ENCODE results near the gene SNAPC2.
A peak's percentile ranks its signal among the peaks of the same experiment; 100 is the strongest.
"Not testable (repeated sequence)": the region's sequence is repeated elsewhere in the genome, so short reads cannot be mapped to it uniquely, and the experiment has no call there.

SNAPC2 gene

DNA sequence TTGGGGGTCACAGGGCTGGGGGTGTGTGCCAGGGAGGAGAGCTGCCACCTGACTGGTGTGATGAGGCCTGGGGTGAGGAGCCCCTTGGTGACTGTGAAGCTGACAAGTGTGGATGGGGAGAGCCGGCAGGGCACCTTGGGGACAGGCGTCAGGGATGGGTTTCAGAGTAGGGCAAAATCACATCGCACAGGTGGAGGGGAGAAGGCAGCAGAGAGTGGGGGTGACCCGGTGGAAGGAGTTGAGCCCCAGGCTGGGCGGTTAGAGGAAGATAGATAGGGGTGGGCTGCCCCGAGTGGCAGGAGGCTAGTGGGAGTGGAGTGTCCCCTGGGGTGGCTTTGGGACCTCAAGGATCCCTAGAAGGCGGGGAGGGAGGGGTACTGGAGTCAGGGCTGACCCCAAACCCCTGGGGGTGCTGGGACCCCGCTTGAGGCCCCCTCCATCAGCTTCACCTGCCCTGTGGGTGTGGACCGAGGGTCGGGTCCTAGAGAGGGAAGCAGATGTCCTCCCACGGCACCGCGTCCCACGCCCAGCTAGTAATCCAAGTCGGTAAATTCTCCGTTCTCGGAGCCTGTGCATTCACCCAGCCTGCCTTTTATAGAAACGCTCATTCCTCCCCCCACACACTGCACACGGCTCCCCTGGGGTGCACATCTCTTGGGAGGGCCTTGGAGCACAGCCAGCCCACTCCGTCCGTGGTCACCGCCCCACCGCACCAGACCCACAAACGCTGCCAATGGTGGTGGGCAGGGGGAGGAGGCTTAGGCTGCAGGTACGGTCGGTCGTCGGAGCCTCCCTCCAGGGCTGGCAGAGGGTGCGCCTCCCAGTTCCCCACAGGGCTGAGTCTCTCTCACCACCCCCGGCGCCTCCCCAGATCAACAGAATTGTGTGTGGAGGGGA, 3.4 kb downstream of the SNAPC2 start:
- no peak for DNase-seq

DNA sequence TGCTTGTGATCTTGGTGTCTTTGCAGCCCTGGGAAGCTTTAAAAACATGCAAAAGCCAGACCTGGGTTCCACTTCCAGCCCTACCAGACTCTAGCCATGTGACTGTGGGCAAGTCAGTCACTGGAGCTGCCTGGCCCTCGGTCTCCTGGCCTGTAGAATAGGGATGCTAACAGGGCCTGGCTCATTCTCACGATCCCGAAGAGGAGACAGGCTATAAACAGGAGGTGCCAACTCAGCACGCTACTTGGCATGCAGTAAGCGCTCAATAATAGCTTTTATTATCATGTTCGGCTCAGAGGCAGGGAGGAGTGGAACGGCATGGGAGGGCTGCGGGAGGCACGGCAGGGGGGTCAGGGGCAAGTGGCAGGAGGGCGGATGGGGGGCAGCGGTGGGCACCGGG, 4.1 kb downstream of the SNAPC2 start:
- DNase-seq, result no peak

DNA sequence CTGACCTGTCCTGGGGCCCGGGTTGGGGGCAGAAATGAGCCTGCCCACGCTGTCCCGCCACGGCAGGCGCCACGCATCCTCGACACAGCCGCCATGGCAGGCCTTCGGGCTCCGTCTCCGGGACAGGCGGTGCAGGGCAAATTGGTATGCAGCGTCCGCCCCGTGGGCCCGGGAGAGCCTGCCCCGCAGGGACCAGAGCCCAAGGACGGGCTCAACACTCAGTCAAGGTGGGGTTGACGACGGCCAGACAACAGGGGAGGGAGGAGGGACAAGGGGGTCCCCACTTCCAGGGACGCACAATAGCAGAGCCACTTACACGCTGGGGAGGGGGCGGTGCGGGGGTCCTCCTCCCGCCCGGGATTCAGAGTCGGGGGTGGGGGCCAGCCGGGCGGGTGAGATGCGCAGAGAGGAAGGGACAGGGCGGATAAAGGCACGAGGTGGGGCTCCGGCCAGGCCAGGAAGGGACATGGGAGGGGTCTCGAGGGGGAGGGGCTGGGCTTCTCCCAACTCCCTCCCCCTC, 4.6 kb downstream of the SNAPC2 start:
- DNase-seq, result no peak

DNA sequence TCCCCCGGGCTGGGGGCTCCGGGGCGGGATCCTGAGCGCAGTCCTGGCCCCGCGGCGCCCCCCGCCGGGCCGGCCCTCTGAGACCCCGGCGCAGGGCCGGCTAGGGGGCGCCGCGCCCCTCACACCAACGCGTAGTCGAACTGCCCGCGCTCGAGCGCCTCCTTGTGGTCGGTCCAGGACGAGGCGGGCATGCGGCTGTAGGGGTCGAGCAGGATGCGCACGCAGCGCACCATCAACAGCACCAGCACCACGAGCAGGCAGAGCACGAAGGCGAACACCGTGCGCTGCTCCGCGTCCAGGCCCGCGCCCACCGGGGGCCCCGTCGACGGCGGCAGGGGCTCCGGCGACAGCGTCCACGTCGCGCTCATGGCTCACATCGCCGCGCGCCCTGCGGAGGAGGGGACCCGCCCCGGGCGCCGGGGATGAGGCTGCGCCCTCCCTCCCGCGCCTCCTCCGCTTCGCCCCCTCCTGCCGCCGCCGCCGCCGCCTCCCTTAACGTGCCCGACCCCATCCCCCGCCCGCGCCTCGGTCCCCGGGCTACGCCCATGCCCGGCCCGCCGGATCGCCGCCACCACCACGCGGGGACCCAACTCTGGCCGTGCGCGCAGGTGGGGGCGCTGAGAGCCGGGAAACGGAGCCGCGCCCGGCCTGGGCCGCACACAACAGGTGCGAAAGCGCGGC, 5.2 kb downstream of the SNAPC2 start:
- peak; percentile 4 for DNase-seq

DNA sequence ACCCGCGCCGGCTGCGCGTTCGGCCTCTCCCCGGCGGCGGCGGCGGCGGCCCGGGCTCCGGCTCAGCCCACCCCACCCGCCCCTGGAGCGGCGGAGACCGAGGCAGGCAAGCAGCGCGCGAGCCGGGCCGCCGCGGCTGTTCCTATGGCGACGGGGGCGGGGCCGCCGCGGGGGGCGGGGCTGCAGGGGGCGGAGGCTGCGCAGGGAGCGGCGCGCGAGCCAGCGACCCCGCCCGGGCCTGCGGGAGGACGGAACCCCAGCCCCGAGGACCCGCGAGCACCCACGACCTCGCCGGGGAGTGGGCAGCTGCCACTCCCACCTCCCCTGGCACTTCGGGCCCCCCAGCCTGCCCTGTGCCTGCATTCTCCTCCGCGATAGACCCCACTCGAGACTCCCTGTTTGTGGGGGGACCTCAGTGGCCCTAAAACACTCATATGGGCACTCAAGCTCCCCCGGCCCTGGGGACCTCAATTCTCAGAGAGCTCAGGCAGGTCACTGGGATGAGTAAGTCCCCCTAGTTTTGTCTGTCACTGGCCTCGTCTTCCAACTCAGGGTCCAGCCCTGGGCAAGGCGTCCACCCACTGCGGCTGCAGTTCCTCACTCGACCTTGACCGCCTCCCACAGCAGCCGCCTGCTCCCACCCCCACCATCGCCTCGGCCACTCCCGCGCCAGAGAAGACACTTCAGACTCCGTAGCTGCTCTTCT, 6.0 kb downstream of the SNAPC2 start, which contains the start of gene CTXN1:
Gene CTXN1, minus strand, starts transcription at position 115 of the 706 bp plus-strand sequence. CDS start 597 bp downstream, outside the sequence.
- peak; percentile 23 for DNase-seq

DNA sequence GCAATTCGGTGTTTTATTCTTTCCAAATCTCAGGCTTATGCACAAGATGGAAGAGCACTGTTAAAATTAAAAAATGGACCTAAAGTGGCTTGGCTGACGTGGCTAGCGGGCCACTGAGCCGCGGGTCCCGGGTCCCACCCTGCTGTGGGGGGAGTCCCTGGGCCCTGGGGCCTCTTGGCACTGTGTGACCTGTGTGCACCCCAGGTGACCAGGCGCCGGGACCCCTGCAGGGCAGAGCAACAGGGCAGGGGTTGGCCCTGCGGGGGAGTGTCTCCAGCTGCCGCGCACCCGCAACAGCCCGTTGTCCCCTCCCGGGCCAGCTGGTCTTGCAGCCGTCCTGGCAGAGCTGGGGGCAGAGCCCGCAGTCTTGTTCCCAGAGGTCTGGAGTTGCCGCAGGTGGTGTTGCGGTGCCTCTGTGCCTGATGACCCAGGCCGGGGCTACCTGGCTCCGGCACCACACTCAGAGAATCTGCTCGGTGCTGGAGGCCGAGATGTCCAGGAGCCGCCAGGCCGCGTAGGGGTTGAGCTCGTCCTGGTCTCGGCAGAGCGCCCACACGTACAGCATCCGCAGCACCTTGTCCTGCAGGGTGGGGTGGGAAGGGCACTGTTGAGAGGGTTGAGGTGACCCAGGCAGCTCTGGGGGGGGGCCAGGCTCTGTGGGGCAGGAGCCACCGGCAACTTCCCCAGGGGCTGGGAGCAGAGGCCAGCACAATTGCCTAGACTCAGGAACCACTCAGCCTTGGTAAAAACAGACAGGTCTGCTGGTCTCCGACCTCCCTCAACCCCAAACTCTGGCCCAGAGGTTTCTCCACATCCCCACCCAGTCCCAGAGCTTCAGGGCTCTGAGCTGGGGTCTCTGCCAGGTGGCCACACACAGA, 6.8 kb downstream of the SNAPC2 start:
- DNase-seq, result no peak

DNA sequence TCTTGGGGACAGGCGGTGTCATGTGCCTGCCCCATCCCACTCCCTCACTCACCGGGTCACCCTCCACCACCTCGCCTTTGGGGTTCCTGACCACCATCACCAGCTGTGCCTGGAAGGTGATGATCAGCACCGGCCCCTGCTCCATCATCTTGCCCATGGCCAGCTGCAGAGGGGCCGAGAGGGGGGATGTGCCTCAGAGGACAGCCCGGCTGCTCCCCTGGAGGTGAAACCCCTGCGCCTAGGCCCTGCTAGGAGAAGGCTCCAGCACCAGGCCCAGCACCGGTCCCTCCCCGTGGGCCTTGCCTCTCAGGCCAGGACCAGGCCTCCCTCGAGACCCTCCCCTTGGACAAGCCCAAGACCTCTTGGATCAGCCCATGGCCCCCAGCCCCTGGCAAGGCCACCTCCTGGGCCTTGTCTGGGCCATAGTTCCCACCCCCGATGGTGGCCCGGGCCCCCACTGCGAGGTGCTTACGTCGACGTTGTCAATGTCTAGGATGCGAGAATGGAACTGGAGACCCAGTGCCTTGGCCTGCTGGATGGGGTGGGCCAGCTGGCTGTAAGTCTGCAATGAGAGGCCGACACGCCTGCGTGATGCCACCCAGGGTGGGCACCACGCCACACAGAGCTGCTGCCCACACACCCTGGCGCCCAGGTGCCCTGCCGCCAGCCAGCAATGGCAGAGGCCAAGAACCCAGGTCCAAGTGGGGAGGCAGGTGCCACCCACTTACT, 7.6 kb downstream of the SNAPC2 start:
- no peak for DNase-seq

DNA sequence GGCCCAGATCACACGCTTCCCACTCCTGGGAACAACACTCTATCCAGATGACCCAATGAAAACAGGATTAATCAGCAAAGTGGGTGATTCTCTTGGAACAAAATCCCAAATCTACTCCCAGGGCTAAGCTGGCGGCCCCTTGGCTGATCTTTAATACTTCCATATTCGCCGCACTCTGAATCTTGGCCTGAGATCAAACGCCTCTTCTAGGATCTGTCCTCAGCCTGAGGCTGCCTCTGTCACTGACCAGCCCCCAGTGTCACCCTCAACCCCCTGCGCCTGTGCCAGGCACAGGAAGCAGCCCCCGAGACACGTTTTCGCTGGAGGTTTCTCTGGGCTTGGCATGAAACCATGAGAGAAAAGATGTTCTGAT, 8.2 kb downstream of the SNAPC2 start:
- no peak for DNase-seq

DNA sequence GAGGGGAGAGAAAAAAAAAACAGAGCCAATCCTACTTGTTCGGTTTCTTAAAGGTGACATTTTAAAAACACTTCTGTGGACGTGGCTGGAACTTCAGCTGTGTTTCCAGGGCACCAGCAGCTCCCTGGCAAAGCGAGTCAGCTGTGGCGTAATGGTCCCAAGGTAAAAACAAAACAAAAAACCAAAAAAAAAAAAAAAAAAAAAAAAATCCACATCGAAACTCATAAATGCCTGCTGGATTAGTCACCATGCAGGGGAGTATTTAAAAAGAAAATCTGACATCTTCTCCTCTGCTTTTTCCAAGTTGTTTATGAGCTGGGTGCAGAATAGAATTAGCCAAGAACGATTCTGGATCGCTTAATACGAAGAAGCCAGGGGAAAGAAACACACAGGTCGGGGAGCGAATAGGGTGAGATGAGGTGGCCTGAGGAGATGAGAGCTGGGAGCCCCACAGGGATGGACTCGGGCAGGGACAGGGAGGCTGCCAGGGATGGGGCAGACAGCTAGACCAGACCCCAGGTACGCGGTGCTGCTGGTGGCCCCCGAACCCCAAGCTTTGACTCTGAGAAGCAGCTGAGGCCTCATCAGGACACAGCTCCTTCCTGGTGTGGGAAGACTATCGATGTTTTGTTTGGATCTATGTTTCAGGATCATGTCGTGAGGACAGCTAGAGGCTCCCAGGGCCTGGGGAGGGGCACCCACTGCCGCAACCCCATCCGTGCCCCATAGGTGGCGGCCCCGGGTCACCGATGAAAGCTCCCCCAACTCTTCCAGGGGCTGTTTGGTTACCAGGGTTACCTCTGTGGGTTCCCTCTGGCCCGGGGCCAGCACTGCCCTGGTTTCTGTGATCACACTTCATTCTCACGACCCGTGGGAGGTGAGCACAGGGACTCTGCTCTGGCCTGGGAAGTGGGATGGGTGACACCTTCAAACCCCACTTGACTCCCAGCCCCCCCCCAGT, 8.9 kb downstream of the SNAPC2 start:
- DNase-seq, result no peak

DNA sequence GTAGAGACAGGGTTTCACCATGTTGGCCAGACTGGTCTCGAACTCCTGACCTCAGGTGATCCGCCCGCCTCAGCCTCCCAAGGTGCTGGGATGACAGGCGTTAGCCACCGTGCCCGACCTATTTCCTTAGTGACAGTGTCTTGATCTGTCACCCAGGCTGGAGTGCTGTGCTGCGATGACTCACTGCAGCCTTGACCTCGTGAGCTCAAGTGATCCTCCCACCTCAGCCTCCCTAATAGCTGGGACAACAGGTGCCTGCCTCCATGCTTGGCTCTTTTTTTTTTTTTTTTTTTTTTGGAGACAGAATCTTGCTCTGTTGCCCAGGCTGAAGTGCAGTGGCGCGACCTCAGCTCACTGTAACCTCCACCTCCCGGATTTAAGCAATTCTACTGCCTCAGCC, 9.9 kb downstream of the SNAPC2 start:
- DNase-seq, result not testable (repeated sequence)

DNA sequence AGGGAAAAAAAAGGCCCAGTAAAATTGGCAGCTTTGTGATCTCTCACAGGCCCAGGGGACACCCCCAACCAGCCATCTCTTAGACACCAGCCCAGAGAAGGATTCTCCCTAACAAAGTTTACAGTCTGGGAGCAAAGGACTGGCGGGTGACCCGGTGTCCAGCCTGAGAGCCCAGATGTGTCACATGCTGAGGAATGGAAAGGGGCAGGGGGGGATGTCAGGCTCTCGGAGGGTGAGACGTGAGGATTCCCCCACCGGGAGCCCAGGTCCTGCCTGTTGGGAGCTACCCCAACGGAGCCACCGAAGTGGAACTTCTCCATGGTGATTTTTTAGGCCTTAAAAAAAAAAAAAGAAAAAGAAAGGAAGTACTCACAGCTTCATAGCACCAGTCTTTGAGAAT, 10.6 kb downstream of the SNAPC2 start:
- no peak for DNase-seq

DNA sequence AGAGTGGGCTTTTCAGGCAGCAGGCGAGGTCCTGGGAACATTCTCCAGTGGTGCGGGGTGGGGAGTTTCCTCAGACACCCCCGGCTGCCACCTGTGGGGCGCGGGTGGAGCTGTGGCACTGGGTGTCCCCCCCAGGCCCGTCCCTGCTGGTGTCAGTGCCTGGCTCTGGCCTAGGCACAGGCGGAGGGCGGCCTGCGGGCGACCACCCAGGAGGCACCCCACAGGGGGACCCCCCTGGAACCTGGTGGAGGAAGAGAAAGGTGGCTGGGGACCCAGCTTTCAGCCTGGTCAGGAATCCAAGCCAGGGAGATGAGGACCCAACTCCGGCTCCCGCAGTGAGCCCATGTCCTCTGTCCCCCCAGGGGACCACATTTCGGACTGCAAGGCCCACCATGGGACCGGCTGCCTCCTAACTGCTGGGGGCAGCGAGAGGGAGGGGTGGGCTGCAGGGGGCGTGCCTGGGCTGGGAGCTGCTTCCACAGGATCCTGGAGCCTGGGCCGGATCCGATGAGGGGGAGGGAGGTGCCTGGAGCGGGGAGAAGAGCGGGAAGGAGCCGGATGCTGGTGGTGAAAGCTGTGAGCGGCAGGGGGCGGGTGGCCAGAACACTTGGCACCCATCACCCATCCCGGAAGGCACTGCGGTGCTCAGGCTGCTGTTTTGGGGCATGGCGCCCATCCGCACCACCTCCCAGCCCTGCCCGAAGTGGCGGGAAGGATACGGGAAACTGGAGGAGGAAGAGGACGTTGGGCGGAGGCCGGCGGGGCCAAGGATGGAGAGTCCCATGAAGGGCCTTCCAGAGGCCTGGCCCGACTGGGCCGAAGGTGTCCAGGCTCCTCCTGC, 11.3 kb downstream of the SNAPC2 start:
- no peak for DNase-seq

DNA sequence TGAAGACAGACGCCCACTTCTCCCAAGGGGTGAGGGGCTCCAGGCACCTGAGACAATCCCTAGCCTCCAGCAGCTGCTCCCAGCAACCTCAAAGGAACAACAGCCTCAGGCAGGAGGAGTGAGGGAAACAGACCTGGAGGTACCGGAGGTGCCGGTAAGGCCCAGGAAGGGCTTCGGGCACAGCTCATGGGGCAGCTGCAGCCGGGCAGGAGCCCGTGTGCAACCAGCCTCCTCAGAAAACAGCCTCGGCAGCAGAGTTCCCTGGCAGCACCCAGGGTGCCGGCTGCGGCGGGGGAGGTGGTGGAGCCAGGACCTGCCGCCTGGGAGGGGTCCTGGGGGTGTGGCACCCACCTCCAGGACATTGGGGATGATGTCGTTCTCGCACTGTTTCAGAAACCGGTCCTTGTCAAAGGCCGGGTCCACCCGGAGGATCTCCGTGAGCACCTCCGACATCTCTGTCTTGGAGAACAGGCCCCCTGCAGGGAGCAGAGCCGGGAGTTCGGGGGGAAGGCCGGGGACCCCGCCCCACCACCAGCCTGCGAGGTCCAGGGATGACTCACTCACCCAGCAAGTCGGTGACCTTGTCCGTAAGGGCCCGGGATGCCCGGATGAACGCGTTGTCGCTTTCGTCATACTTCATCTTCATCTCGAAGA, 12.3 kb downstream of the SNAPC2 start:
- DNase-seq, result no peak

DNA sequence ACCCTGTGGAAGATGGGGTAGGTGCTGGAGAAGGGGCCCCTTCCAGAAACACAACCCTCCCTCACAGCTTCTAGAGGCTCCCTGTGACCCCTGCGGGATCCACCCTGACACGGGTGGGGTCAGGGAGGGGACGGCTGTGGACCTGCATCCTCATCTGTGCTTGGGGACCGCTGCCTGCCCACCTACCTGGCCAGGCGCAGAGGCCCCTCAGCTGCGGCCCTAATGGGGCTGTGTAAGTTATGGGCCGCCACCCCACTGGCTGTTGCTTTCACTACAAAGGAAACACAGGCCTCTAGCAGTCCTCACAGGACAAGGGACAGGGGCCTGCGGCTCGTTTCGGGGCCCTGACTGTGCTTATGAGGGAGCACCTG, 12.8 kb downstream of the SNAPC2 start:
- DNase-seq, result no peak

DNA sequence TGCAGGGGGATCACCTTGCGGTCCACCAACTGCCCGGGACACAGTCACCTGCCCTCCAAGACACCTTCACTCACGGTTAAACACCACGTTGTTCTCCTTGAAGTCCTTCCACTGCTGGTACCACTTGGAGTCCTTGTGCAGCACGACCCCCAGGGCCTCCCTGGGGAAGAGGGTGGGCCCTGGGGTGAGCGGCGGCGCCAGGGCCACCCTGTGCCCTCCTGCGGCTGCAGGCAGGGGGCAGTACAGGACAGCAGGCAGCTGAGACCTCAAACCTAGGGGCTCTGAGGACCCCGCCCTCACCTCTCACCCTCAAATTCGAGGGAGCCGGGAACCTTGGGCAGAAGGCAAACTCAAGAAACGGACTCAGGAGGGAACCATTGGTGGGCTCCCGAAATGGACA, 13.3 kb downstream of the SNAPC2 start:
- no peak for DNase-seq

DNA sequence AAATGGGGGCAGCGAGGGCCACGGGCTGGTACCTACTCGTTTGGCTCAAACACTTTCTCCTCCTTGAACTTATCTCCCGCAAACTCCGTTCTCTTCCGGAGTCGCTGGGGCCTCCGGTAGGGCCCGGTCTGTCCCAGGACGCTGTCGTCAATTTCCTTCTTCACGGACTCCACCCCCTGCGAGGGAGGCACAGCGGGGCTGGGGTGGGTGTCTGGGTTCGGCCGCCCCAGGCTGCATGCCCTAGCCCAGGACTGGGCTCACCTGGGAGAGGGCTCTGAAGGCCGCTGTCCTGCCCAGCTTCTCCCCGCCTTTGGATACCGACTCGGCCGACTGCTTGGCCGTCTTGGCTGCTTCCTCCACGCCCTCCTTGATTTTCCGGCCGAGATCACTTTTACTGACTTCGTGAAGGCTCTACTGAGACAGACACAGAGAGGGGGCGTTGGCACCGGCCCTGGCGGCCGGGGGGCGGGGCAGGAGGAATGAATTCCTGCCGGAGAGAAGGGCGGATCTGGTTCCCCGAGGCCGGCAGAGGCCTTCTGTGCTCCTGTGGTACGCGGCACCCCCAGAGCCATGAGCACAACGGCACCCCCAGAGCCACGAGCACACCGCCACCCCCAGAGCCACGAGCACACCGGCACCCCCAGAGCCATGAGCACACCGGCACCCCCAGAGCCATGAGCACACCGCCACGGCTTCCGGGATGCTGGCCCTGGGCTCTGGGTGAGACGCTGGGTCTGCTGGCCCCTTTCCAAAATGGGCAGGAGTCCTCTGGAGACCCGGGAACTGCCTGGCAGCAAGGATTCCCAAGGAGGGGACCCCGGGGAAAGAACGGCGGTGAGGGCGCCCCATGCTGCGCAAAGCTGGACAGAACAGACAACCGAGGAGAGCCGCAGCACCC, 13.9 kb downstream of the SNAPC2 start:
- DNase-seq, result no peak

DNA sequence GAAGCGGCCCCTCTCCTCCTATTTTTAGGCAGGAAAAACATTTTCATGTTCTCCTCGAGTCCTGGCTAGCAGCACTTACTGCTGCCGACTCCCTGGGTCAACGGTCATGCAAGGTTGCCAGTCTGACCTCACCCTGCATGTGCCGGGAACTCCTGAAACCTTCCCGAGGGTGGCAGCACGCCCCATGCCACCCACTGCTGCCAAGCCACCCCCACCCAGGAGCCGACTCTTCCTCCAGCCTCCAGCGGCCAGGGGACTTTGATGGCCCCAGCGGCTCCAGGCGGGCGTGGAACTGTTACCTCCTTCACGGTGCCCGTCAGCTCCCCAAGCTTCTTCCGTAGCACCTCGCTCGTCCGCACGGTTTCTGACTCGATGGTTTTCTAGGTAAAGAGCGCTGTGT, 14.6 kb downstream of the SNAPC2 start:
- no peak for DNase-seq

DNA sequence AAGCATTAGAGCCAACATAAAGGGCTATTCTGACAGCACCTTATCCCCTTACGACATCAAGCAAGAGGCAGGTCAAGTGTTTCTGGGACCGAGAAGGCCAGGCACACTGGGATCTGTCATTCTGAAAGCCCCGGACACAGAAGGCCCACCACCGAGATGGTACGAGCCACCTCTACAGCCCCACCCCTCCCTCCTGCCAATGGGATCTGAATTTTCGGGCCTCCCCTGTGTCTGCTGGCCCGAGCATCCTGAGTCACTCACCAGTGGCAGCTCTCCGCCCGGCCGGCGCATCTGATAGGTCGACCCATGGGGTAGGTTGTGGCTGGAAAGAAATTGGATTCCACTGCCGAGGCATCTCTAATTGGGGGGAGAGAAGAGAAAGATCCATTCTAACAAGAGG, 20.7 kb downstream of the SNAPC2 start:
- no peak for DNase-seq
